HG03520 (cell line): ENCODE data around the gene FBXO47.
"Not testable (repeated sequence)": the region's sequence is repeated elsewhere in the genome, so short reads cannot be mapped to it uniquely, and the experiment has no call there.

ENCODE experiments used
- ATAC-seq: cut with Tn5 transposase; IDR thresholded peaks from one replicate; pipeline ENCODE4 v1.9.1; 2021; ENCODE audit warnings: mild to moderate bottlenecking, moderate library complexity; ENCODE audit not compliant: unreplicated experiment

FBXO47 gene

GRCh38 chr17:38981636-38982035, 14.4 kb upstream of the FBXO47 start:
- ATAC-seq: no peak

- ATAC-seq: no peak
Measured at GRCh38 chr17:38980490-38981217, 13.5 kb upstream of the FBXO47 start.

DNA sequence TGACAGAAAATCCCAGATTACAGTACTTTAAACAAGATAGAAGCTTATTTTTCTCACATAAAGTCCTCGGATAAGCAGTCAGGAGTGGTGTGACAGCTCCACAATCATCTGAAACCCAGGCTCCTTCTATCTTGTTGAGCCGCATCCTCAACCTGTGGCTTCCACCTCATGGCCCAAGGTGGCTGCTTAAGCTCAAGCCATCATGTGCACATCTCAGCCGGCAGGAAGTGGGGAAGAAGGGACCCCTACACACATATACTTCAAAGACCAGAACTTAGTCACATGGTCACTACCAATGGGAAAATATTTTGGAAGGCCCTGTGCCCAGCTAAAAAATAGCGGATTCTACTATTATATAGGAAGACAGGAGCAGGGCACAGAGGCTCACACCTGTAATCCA, 11.0 kb upstream of the FBXO47 start:
- no peak for ATAC-seq

DNA sequence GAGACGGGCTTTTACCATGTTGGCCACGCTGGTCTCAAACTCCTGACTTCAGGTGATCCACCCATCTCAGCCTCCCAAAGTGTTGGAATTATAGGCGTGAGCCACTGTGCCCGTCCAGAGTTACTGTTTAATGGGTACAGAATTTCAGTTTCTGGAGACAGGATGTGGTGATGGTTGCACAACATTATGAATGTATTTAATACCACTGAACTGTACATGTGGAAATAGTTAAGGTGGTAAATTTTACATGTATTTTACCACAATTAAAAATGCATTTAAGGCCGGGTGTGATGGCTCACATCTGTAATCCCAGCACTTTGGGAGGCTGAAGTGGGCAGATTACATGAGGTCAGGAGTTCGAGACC, 9.0 kb upstream of the FBXO47 start:
- not testable (repeated sequence) for ATAC-seq

DNA sequence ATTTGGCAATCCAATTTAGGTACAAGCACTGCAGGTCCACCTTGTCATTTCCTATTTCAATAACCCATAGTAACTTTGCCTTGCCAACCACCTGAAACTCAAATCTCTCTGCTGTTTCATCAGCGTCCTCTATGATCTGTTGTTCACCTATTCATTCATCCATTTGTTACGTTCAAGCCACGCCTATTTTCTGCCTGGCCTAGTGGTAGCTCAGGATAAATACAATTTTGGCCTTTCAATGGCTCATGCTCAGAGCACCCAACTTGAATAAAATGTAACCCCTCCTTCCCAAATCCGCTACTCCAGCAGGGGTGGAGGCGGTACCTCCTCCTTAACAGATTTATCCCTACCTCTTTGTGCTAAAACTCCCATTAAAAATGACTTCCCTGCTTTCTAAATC, 3.6 kb upstream of the FBXO47 start:
- ATAC-seq: no peak

DNA sequence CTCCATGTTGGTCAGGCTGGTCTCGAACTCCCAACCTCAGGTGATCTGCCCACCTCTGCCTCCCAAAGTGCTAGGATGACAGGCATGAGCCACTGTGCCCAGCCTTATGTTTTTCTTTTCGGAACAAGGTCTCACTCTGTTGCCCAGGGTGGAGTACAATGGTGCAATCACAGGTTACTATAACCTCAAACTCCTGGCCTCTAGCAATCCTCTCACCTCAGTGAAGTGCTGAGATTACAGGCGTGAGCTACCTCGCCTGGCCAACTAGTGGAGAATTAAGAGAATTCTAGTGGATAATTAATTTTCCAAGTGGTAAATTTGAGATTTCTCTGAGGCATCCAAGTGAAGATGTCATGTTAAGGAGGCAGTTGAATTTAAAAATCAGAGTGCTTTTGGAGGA, 2.9 kb upstream of the FBXO47 start:
- no peak for ATAC-seq

DNA sequence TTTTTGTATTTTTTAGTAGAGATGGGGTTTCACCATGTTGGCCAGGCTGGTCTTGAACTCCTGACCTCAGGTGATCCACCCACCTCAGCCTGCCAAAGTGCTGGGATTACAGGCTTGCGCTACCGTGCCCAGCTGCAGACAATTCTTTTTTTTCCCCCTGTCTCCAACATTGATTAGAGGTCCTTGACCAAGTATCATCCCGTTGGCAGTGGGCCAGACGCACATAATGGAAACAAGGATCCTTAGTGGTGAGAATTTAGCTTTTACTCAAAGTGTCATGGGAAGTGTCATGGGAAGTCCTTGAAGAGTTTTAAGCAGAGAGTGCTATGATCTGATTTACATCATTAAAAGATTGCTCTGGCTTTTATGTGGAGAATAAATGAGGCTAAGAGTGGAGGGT, 2.1 kb upstream of the FBXO47 start:
- ATAC-seq: no peak

DNA sequence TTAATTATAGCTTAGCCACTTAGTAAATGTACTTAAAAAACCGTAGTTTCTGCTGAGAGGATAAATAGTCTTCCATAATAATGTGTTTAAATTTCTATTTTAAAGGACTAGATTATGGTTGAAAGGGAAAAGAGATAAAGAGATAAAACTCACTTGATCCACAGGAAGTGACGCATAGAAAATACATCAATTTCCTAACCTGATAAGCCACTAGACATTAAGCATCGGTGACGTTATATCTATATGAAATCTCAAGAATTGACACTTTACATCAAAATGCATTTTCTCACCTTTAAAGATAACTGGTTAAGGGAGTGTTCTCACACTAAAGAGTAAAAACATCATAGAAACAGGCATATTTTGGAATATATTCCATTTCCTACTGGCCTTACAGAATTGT, 5.8 kb downstream of the FBXO47 start:
- ATAC-seq: no peak

GRCh38 chr17:38960402-38960801, 6.8 kb downstream of the FBXO47 start:
- no peak for ATAC-seq

DNA sequence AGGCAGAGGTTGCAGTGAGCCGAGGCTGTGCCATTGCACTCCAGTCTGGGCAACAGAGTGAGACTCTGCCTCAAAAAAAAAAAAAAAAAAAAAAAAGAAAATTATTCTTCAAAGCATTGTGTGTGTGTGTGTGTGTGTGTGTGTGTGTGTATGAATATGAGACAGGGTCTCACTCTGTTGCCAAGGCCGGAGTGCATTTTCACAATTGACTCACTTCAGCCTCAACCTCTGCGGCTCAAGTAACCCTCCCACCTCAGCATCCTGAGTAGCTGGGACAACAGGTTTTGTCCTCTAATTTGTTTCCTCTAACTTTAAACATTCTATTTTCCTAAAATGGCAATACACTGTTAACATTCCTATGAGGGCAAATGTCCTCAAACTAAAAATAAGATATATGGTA, 7.7 kb downstream of the FBXO47 start:
- ATAC-seq: no peak

- no peak for ATAC-seq
Measured at GRCh38 chr17:38958756-38959155, 8.4 kb downstream of the FBXO47 start.

DNA sequence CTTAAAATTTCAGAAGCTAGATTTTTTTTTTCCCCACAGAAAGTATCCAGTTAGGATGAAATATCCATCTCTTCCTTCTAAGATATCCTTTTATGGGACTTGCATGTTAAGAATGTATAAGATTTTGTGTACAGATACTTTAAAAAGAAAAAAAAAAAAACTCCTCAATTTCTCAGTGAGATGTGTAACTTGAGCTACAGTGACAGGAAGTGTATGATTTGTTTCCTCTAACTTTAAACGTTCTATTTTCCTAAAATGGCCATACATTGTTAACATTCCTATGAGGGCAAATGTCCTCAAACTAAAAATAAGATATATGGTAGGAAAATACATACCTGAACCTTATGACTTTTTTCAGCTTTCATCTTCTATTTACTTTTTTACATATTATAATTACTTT, 8.9 kb downstream of the FBXO47 start:
- no peak for ATAC-seq

- ATAC-seq: not testable (repeated sequence)
Measured at GRCh38 chr17:38953800-38954199, 13.4 kb downstream of the FBXO47 start.

DNA sequence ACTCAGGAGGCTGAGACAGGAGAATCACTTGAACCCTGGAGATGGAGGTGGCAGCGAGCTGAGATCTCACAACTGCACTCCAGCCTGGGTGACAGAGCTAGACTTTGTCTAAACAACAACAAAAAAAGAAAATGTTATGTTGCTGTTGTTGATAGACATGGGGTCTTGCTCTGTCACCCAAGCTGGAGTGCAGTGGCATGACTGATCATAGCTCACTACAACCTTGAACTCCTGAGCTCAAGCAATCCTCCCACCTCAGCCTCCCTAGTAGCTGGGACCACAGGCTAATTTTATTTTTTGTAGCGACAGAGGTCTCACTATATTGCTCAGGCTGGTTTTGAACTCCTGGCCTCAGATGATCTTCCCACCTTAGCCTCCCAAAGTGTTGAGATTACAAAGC, 20.0 kb downstream of the FBXO47 start:
- no peak for ATAC-seq

- no peak for ATAC-seq
Measured at GRCh38 chr17:38943607-38944006, 23.6 kb downstream of the FBXO47 start.

DNA sequence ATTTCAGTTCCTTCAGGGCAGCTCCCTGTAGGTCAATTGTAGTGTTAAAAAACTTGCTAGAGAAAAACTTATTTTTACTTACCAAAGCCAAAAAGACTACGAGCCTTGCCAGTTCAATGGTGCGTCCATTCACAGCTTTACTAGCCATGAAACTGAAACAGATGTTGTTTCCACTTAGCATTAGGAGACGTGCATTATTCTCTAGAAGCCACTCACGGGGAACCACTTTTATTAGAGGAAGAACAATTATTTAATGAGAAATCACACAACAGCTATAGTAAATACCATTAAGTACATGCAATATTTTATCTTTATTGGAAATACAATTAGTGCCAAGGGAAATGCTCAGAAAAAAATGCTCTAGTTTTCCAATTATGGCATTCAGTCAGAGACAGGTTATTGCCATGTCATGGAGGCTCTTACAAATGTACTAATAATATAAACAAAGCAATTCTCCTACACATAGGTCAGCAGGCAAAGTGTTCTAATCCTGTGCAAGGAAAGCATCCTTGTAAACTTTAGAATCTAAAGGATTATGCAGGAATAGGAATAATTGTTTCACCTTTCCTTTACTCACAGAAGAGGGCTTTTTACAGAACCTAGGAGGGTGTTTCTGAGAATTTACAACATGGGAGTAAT, 24.4 kb downstream of the FBXO47 start:
- ATAC-seq: no peak

DNA sequence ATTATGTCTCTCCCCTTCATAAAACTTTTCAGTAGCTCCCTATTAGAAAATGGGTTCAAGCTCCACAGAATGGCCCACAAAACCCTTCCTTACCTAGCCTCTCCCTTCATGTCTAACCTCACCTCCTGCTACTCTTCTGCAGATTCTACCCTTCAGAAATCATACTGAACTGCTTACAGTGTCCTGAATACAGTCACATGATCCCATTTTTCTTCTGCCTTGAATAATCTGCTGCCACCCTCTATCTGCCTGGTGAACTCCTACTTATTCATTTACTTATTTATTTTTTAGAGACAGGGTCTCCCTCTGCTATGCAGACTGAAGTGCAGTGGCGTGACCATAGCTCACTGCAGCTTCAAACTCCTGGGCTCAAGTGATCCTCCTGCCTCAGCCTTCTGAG, 26.8 kb downstream of the FBXO47 start:
- no peak for ATAC-seq

GRCh38 chr17:38939987-38940386, 27.2 kb downstream of the FBXO47 start:
- ATAC-seq: no peak

- ATAC-seq: not testable (repeated sequence)
Measured at GRCh38 chr17:38933962-38934361, 33.2 kb downstream of the FBXO47 start.

GRCh38 chr17:38930782-38931181, 36.4 kb downstream of the FBXO47 start:
- ATAC-seq: not testable (repeated sequence)

GRCh38 chr17:38926293-38927070, 40.7 kb downstream of the FBXO47 start:
- no peak for ATAC-seq
